SK-N-SH treated with all-trans-retinoic acid at 6 μM for 48 hours (cell line): Measurements from ENCODE around the gene ZNF814.

Experiments
- ARNTL ChIP-seq: fragments of 450-650 bp; formaldehyde crosslinking; IDR thresholded peaks from 2 replicates; pipeline ENCODE4 v1.5.0; 2020; ENCODE audit warnings: low read depth, mild to moderate bottlenecking, moderate library complexity, borderline replicate concordance
- CREB5 ChIP-seq: fragments of 250-450 bp; sonication (Bioruptor Pico); IDR thresholded peaks from 2 replicates; pipeline ENCODE4 v1.5.1; 2020; ENCODE audit warnings: low read depth, mild to moderate bottlenecking, moderate library complexity
- CSDC2 ChIP-seq: fragments of 250-450 bp; sonication (Bioruptor Pico); IDR thresholded peaks from 2 replicates; pipeline ENCODE4 v1.5.0; 2020; ENCODE audit warnings: mild to moderate bottlenecking, moderate library complexity
- ESRRG ChIP-seq: fragments of 250-450 bp; sonication (Bioruptor Pico); IDR thresholded peaks from 2 replicates; pipeline ENCODE4 v1.6.1; 2021; ENCODE audit warnings: mild to moderate bottlenecking
- GLIS3 ChIP-seq: fragments of 250-450 bp; sonication (Bioruptor Pico); IDR thresholded peaks from 2 replicates; pipeline ENCODE4 v1.5.0; 2020; ENCODE audit warnings: mild to moderate bottlenecking, moderate library complexity
- PATZ1 ChIP-seq: fragments of 250-450 bp; sonication (Bioruptor Pico); IDR thresholded peaks from 2 replicates; pipeline ENCODE4 v1.8.0; 2020; ENCODE audit warnings: mild to moderate bottlenecking, moderate library complexity, borderline replicate concordance
- RARB ChIP-seq: fragments of 250-450 bp; sonication (Bioruptor Pico); IDR thresholded peaks from 2 replicates; pipeline ENCODE4 v1.8.0; 2021; ENCODE audit warnings: mild to moderate bottlenecking, moderate library complexity
- SNAI2 ChIP-seq: fragments of 250-450 bp; sonication (Bioruptor Pico); IDR thresholded peaks from 2 replicates; pipeline ENCODE4 v1.5.0; 2020; ENCODE audit warnings: mild to moderate bottlenecking, moderate library complexity
- TOX ChIP-seq: fragments of 250-450 bp; sonication (Bioruptor Pico); IDR thresholded peaks from 2 replicates; pipeline ENCODE4 v1.8.0; 2021; ENCODE audit warnings: mild to moderate bottlenecking, moderate library complexity, borderline replicate concordance
- TSHZ2 ChIP-seq: fragments of 250-450 bp; sonication (Bioruptor Pico); IDR thresholded peaks from 2 replicates; pipeline ENCODE4 v1.5.0; 2020; ENCODE audit warnings: mild to moderate bottlenecking, moderate library complexity
- ZFP3 ChIP-seq: fragments of 250-450 bp; sonication (Bioruptor Pico); IDR thresholded peaks from 2 replicates; pipeline ENCODE4 v1.5.0; 2020; ENCODE audit warnings: mild to moderate bottlenecking, moderate library complexity
- ZNF70 ChIP-seq: fragments of 450-650 bp; formaldehyde crosslinking; IDR thresholded peaks from 2 replicates; pipeline ENCODE4 v1.5.0; 2020; ENCODE audit warnings: mild to moderate bottlenecking, moderate library complexity

- no peak for TF ChIP-seq ZFP3 (CRISPR knock-in tag)
- TF ChIP-seq ARNTL (CRISPR knock-in tag): no peak
- TF ChIP-seq PATZ1 (CRISPR knock-in tag): no peak
- no peak for TF ChIP-seq TOX (CRISPR knock-in tag)
- no peak for TF ChIP-seq SNAI2 (CRISPR knock-in tag)
- no peak for TF ChIP-seq CSDC2
- TF ChIP-seq CREB5: no peak
- TF ChIP-seq GLIS3 (CRISPR knock-in tag): no peak
- no peak for TF ChIP-seq ESRRG
- no peak for TF ChIP-seq ZNF70 (CRISPR knock-in tag)
- no peak for TF ChIP-seq TSHZ2 (CRISPR knock-in tag)
- no peak for TF ChIP-seq RARB
Observed at GRCh38 chr19:57900311-57900710, 11.5 kb upstream of the ZNF814 start.
